GM18507 (cell line): ENCODE results near the gene SLCO1B3.
"Not testable (repeated sequence)": the region's sequence is repeated elsewhere in the genome, so short reads cannot be mapped to it uniquely, and the experiment has no call there.

Experiments
- DNase-seq: peaks from one replicate; pipeline ENCODE4 v3.0.0; 2011; ENCODE audit warnings: low read depth; ENCODE audit not compliant: insufficient read length; ENCODE audit errors: extremely low spot score
- FAIRE-seq: peaks from 2 replicates; lab custom pipeline; 2011; peaks lifted over from hg19 to GRCh38; lab: Jason Lieb, UNC

Gene SLCO1B3, protein sequence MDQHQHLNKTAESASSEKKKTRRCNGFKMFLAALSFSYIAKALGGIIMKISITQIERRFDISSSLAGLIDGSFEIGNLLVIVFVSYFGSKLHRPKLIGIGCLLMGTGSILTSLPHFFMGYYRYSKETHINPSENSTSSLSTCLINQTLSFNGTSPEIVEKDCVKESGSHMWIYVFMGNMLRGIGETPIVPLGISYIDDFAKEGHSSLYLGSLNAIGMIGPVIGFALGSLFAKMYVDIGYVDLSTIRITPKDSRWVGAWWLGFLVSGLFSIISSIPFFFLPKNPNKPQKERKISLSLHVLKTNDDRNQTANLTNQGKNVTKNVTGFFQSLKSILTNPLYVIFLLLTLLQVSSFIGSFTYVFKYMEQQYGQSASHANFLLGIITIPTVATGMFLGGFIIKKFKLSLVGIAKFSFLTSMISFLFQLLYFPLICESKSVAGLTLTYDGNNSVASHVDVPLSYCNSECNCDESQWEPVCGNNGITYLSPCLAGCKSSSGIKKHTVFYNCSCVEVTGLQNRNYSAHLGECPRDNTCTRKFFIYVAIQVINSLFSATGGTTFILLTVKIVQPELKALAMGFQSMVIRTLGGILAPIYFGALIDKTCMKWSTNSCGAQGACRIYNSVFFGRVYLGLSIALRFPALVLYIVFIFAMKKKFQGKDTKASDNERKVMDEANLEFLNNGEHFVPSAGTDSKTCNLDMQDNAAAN

GRCh38 chr12:20810487-20810886 lies at the start of gene SLCO1B3:
Gene SLCO1B3, plus strand, starts transcription at chr12:20810705. Its CDS starts 5,034 bp downstream, at chr12:20815739.
- DNase-seq: no peak
- FAIRE-seq: no peak

DNA sequence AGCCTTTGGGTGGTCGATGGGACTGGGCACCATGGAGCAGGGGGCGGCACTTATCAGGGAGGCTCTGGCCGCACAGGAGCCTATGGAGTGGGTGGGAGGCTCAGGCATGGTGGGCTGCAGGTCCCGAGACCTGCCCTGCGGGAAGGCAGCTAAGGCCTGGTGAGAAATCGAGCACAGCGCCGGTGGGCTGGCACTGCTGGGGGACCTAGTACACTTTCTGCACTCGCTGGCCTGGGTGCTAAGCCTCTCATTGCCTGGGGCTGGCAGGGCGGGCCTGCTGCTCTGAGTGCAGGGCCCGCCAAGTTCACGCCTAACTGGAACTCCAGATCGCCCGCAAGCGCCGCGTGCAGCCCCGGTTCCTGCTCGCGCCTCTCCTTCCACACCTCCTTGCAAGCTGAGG lies 33.1 kb upstream of the SLCO1B3 start:
- no peak for FAIRE-seq
- no peak for DNase-seq

DNA sequence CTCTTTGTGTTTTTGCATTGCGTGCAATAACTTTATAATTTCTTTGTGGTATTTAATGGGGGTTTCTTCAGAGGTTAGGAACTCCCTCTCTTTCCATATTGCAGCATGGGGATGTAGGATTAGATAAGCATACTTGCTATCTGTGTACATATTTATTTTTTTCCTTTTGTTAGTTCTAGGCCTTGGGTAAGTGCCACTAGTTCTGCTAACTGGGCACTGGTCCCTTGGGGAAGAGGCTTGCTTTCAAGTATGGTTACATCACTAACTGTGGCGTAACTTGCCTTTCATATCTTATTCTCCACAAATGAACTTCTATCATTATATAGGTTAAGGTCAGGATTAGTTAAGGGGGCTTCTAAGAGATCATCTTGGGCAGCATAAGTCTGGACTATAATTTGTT lies 31.5 kb upstream of the SLCO1B3 start:
- FAIRE-seq (no peak), DNase-seq (no peak)

DNA sequence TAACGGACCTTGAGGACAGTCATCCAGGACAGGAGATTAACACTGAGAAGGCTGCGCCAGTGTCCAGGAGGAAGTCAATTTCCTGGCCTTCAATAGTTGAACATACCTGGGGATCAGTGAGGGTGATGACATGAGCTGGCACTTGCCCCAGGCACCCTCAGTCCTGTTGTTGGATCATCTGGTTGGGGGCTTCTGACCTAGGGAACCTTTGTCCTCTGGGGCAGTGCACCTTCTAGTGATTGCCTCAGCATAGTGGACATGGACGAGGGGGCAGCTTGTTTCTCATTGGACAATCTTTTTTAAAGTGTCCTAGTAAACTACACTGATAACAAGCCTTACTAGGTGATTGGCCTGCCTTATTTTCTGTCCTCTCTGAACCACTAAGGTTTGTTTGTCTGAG lies 30.5 kb upstream of the SLCO1B3 start:
- not testable (repeated sequence) for DNase-seq, FAIRE-seq

DNA sequence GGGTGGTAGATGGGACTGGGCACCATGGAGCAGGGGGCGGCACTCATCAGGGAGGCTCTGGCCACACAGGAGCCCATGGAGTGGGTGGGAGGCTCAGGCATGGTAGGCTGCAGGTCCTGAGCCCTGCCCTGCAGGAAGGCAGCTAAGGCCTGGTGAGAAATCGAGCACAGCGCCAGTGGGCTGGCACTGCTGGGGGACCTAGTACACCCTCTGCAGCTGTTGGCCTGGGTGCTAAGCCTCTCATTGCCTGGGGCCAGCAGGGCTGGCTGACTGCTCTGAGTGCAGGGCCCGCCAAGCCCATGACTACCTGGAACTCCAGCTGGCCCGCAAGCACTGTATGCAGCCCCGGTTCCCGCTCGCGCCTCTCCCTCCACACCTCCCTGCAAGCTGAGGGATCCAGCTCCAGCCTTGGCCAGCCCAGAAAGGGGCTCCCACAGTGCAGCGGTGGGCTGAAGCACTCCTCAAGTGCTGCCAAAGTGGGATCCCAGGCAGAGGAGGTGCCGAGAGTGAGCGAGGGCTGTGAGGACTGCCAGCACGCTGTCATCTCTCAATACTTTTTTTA lies 26.6 kb upstream of the SLCO1B3 start:
- not testable (repeated sequence) for FAIRE-seq, DNase-seq

- FAIRE-seq: no peak
- no peak for DNase-seq
These were observed 17.5 kb upstream of the SLCO1B3 start for GRCh38 chr12:20792971-20793370.

DNA sequence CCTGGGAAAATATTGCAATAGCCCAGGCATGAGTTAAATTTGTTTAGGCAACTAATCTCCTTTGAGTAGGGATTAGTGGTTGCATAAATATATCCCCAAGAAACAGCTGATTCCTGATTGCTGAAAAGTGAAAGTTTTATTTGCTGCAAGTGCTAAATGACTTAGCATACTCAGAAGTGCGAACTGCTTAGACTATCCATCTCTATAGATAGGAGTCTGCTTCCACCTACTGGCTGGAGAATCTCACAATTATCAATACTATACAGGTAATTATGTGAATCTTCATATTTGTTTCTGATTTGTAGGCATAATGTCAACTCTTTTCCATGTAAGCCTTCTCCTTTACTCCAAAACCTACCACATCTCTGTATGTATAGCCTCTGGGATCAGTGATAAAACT lies 12.0 kb upstream of the SLCO1B3 start:
- no peak for DNase-seq

GRCh38 chr12:20800160-20800559 lies 10.3 kb upstream of the SLCO1B3 start:
- DNase-seq (no peak), FAIRE-seq (no peak)

More for the DNA sequence above, 12.0 kb upstream of the SLCO1B3 start:
- no peak for FAIRE-seq

DNA sequence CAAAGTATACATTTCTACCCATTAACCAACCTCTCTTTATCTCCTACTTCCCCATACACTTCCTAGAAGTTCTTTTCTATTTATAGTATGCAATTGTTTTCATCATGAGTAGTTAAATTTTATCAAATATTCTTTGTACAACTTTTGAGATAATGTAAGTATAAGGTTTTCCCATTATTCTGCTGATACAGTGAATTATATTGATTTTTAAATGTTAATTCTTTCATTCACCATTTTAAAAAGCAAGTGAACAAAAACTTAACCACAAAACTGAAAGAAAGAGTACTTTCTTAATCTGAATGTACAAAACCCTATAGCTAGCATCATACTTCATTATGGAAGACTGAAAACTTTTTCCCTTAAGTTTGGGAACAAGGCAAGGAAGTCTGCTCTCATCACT lies 9.5 kb upstream of the SLCO1B3 start:
- DNase-seq (no peak), FAIRE-seq (no peak)

DNA sequence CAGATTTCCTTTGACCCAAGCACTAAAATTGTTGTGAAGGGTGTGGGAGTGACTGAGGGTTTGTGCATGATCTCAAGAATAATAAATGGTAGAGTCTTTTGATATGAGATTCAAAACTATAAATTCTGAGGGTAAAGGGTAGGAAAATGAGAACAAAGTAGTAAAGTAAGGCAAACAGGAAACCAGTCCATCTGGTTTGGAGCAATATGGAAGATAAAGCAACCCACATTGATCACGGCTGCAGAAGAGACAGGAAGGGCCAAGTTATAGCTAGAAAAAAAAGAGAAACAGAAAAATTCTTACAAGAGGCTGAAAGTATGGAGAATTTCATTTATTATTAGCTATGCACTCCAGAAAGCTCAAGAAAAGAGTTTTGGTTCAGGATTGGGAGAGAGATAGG lies 4.6 kb upstream of the SLCO1B3 start:
- FAIRE-seq (no peak), DNase-seq (no peak)

GRCh38 chr12:20807192-20808080 lies 3.1 kb upstream of the SLCO1B3 start:
- FAIRE-seq: no peak
- DNase-seq: no peak

DNA sequence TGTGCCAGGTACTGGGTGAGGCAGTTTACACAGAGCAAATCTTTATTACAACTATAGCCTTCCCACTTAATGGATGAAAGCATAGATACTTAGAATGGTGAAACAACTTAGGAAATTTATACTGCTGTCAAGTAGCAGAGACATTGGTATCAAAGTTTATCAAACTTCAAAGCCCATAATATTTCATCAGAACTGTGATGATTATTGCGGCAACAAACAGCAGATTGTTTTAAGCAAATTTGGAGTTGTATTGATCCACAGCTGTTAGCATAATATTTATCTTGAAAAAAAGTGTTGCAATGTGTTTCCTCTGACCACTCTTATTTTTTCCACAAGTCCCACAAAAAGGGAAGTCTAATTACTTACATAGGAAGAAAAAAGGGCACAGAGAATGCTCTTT lies 2.0 kb upstream of the SLCO1B3 start:
- FAIRE-seq (no peak), DNase-seq (no peak)

DNA sequence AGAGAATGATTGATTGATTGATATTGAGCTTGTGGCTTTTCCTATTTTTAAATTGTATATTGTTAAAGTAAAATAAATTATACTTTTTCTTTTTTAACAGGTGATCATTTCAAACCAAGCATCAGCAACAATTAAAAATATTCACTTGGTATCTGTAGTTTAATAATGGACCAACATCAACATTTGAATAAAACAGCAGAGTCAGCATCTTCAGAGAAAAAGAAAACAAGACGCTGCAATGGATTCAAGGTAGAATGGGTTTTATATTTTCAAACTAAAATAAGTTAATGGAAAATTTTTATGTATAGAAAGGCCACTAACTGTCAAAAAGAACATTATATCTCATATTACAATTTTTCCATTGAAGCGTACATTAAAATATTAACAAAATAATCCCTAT lies 5.1 kb downstream of the SLCO1B3 start:
- DNase-seq: no peak
- no peak for FAIRE-seq

- FAIRE-seq (no peak), DNase-seq (no peak)
These were observed 11.9 kb downstream of the SLCO1B3 start for GRCh38 chr12:20822415-20822814.

DNA sequence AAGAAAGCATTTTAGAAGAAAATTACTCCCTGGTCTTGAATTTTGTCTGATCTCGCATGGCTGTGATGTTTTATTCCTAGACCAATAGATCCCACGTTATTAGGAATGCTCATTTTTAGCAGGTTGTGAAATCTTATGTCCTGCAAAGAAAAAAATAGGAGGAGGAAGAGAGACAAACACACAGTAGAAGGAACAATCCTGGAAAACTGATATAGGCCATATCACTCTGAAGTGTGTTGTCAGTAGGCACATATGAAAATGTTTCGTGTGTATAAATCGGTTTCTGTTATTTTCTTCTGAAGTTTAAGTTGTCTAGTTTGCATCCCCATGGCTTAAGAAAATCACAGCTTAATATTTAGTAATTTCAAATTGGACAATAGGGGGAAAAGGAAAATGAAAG lies 12.4 kb downstream of the SLCO1B3 start:
- DNase-seq (no peak), FAIRE-seq (no peak)

DNA sequence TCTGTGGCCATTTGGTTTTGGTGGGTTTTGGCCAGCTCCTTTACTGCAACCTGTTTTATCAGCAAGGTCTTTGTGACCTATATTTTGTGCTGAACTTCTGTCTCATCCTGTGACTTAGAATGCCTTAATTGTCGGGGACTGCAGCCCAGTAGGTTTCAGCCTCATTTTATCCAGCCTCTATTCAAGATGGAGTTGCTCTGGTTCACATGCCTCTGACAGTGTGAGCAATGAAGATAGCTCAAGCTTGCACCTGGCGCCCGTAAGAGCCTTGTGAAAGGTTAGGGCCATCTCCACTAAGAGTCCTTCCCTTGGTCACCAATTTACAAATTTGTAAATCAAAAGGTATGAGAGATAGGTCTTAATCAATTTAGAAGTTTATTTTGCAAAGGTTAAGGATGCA lies 19.4 kb downstream of the SLCO1B3 start:
- FAIRE-seq (no peak), DNase-seq (no peak)

GRCh38 chr12:20830456-20830855 lies 20.0 kb downstream of the SLCO1B3 start:
- DNase-seq: no peak
- no peak for FAIRE-seq

DNA sequence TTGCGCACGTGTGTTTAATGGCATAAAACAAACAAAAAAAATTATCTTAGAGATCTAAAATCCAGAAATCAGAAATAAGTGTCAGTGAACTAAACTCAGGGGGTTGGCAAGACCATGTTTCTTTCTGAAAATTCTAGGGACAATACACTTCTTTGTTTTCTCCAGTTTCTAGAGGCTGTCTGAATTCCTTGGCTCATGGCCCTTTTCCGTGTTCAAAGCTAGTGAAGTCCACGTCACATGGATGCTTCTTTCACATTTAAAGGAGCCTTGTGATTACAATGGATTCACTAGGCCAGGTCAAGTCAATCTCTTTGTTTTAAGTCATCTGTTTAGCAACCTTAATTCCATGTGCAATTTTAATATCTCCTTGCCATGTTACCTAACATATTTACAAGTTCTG lies 22.4 kb downstream of the SLCO1B3 start:
- no peak for FAIRE-seq
- DNase-seq: no peak

GRCh38 chr12:20852649-20853048 lies 42.1 kb downstream of the SLCO1B3 start:
- DNase-seq: no peak
- no peak for FAIRE-seq

DNA sequence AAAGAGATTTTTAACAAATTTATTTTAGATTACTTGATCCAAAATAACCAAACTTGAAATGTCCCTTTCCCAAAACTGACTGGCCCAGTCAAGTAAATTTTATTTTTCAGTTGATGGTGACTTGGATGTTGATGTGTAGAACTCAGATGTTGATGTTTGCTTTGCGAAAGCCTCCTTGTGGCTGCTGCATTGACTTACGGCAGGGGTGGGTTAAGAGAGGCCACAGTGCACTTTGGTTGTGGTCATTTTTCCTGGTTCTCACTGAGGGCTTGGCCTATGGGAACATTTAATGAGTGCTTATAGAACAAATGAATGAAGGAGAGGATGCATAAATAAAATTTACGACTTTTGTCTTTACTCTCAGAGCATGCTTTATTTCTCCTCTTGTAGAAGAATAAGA lies 52.6 kb downstream of the SLCO1B3 start:
- FAIRE-seq: no peak
- DNase-seq: no peak
